IMR-90 (cell line): ENCODE measurements around the gene ZNF850.
"Not testable (repeated sequence)": the region's sequence is repeated elsewhere in the genome, so short reads cannot be mapped to it uniquely, and the experiment has no call there.

Experiments used
- BHLHE40 ChIP-seq: fragments of 150-350 bp; IDR thresholded peaks from 2 replicates; pipeline ENCODE4 v1.6.1; 2016; ENCODE audit warnings: mild to moderate bottlenecking, low read depth, low read length
- CHD1 ChIP-seq: IDR thresholded peaks from 2 replicates; pipeline ENCODE4 v1.6.1; 2012; ENCODE audit warnings: low read depth, low read length, improper control_type of control experiment
- MAZ ChIP-seq: IDR thresholded peaks from 2 replicates; pipeline ENCODE4 v1.6.1; 2012; ENCODE audit warnings: low read depth, mild to moderate bottlenecking, low read length, improper control_type of control experiment, moderate library complexity, borderline replicate concordance
- MXI1 ChIP-seq: IDR thresholded peaks from 2 replicates; pipeline ENCODE4 v1.6.1; 2012; ENCODE audit warnings: low read depth, mild to moderate bottlenecking, low read length, moderate library complexity, borderline replicate concordance
- POLR2A ChIP-seq: IDR thresholded peaks from 2 replicates; pipeline ENCODE4 v1.6.1; 2012; ENCODE audit warnings: mild to moderate bottlenecking, low read depth, low read length
- RAD21 ChIP-seq: IDR thresholded peaks from 2 replicates; pipeline ENCODE4 v1.6.1; 2012; ENCODE audit warnings: low read length, improper control_type of control experiment
- RFX5 ChIP-seq: IDR thresholded peaks from 2 replicates; pipeline ENCODE4 v1.8.0; 2012; ENCODE audit warnings: low read depth, mild to moderate bottlenecking, low read length, moderate library complexity
- SMC3 ChIP-seq: fragments of 150-350 bp; IDR thresholded peaks from 2 replicates; pipeline ENCODE4 v1.6.1; 2016; ENCODE audit warnings: low read depth, mild to moderate bottlenecking, antibody characterized with exemption, low read length, moderate library complexity
- TF ChIP-seq, protein P1 (sequence below): conservative IDR thresholded peaks from 2 replicates; pipeline ENCODE4 v1.5.1; 2012; ENCODE audit warnings: mild to moderate bottlenecking, low read depth, low read length, improper control_type of control experiment
- TF ChIP-seq, protein P2 (sequence below): fragments of 150-350 bp; IDR thresholded peaks from 2 replicates; pipeline ENCODE4 v1.6.1; 2016; ENCODE audit warnings: low read depth, mild to moderate bottlenecking, low read length, moderate library complexity, borderline replicate concordance
- TF ChIP-seq, protein P3 (sequence below): fragments of 150-350 bp; IDR thresholded peaks from 2 replicates; pipeline ENCODE4 v1.6.1; 2017; ENCODE audit warnings: mild to moderate bottlenecking, antibody characterized with exemption, low read length, low read depth

DNA sequence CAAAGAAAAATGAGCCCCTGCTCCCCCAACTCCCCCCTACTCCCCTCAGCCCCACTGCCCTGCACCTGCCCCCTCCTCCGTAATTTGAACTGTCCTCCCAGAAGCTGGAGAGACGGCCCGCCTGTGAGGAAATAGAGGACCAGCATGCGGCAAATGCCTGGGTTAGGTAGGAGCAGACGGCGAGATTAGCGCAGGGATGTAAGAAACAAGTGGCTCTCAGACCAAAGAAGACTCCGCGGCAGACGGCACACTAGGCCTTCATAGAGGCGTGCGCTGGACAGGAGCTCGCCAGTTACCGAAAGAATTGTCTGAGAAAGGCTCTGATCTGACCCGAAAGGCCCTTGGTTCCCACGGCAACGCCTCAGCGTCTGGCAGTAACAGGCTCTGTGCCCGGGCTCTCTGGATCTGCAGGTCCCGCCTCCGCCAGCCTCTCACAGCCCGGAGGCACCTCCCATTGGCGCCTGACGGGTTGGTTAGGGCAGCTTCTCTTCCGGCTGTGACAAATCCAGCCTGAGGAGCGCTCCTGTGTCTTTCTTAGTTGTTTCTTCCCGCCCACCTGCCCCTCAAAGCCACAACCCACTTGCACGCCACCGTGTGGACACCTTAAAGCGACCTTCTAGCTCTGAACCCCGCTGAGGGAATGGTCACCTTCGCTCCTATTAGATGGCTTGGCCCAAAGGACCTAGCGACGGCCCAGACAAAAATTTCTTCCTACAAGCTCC, 19.0 kb upstream of the ZNF850 start:
- TF ChIP-seq, protein P1, sequence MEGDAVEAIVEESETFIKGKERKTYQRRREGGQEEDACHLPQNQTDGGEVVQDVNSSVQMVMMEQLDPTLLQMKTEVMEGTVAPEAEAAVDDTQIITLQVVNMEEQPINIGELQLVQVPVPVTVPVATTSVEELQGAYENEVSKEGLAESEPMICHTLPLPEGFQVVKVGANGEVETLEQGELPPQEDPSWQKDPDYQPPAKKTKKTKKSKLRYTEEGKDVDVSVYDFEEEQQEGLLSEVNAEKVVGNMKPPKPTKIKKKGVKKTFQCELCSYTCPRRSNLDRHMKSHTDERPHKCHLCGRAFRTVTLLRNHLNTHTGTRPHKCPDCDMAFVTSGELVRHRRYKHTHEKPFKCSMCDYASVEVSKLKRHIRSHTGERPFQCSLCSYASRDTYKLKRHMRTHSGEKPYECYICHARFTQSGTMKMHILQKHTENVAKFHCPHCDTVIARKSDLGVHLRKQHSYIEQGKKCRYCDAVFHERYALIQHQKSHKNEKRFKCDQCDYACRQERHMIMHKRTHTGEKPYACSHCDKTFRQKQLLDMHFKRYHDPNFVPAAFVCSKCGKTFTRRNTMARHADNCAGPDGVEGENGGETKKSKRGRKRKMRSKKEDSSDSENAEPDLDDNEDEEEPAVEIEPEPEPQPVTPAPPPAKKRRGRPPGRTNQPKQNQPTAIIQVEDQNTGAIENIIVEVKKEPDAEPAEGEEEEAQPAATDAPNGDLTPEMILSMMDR = not testable (repeated sequence)
- TF ChIP-seq POLR2A, RFX5, RAD21, BHLHE40, MXI1, SMC3, CHD1, MAZ: not testable (repeated sequence)
- TF ChIP-seq, protein P2, sequence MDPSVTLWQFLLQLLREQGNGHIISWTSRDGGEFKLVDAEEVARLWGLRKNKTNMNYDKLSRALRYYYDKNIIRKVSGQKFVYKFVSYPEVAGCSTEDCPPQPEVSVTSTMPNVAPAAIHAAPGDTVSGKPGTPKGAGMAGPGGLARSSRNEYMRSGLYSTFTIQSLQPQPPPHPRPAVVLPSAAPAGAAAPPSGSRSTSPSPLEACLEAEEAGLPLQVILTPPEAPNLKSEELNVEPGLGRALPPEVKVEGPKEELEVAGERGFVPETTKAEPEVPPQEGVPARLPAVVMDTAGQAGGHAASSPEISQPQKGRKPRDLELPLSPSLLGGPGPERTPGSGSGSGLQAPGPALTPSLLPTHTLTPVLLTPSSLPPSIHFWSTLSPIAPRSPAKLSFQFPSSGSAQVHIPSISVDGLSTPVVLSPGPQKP = not testable (repeated sequence)
- TF ChIP-seq, protein P3, sequence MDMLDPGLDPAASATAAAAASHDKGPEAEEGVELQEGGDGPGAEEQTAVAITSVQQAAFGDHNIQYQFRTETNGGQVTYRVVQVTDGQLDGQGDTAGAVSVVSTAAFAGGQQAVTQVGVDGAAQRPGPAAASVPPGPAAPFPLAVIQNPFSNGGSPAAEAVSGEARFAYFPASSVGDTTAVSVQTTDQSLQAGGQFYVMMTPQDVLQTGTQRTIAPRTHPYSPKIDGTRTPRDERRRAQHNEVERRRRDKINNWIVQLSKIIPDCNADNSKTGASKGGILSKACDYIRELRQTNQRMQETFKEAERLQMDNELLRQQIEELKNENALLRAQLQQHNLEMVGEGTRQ = not testable (repeated sequence)
